Glomerular visceral epithelial cell (primary cell): ENCODE results near the gene ZNF609.
"Not testable (repeated sequence)": the region's sequence is repeated elsewhere in the genome, so short reads cannot be mapped to it uniquely, and the experiment has no call there.

Source experiments
- DNase-seq: peaks from one replicate; pipeline ENCODE4 v3.0.0-alpha.2; 2016; ENCODE audit errors: extremely low spot score

Gene ZNF609

DNA sequence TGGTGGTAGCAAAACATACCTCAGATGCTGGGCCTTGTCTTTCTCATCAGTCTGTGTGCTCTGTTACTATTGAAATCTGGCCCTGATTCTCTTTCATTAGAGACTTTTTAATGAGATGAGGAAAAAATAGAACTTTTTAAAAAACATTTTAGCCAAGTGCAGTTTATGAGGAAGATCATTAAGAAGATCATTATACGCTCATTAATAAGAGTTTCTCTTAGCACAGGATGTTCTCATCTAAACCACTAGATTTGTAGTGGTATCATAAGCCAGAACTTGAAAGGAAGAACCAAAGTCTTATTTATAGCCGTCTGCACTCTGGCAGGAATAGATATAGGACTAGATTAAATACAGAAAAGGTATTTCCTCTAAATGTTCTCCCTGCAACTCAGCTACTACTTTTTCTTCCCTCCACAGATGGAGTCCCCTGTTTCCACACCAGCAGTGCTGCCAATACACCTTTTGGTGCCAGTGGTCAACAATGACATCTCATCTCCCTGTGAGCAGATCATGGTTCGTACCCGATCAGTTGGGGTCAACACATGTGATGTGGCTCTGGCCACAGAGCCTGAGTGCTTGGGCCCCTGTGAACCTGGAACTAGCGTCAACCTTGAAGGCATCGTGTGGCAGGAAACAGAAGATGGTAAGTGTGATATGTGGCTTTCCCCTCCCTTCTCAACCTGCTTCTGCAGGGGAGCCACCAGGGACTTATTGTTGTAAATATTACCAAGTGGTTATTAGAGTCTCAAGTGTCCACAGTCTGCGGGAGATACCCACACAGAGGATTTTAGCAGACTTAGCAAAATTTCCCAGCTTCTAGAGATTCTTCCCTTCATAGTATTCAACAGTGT is 162.3 kb downstream of the ZNF609 start:
- no peak for DNase-seq

DNA sequence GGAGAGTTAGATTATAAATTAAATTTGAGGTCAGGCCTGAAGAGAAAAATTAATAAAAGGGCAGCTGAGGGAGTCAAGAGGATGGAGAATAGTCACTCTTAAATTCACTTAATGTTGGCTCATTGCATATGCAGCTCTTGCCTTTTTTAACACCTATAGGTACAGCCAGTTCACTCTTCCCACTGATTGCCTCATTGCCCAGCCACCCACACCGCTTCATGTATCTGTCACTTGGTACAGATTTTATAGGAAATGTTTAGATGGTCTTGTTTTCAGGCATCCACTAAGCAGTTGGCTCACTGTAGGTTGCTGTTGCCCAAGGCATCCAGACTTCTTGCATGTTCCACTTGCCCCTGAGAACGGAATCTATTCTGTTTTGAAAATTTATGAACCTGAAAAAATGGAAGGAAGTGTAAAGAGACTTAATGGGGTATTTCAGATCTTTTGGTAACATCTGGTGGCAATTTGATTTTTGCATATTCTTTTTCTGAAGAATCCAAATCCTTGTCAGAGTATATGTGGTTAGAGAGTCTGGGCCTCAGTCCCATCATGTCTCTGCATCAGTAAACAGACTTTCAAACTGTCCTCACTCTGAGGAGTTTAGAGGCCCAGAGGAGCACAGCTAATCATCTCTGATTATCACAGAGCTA is 163.1 kb downstream of the ZNF609 start:
- DNase-seq, result no peak

DNA sequence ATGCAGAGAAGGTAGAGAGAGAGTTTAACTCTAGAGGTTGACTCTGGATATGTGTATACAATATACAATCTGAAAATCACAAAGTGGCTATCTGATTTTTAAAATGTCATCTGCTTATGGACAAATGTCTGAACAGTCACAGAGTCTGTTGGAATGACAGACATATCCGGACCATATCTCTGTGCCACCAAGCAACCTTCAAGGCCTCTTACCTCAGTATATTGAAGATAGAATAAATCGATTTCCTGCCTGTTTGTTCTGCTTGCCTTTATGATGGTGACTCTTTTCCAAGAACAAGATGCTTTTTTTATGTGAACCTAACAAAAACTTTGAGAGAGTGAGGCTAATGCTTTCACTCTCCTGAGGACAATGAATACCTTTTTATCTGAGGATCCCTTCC is 163.9 kb downstream of the ZNF609 start:
- no peak for DNase-seq

DNA sequence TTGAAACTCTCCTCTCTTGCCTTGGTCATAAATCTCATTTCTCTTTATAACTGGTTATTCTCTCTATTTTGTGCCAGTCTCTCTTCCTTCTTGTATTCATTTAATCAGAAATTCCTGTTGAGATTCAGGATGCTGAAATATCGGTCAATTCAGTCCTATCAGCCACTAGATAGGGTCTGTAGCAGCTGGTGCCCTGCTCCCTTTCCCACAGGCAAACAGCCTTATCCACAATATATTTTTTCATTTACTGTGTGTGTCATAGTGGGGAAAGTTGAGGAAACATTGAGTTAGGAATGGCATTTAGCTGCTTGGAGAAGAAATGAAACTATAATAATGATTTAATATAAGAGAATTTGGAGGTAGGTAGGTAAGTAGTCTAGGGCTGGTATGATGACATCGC is 168.7 kb downstream of the ZNF609 start:
- no peak for DNase-seq

DNA sequence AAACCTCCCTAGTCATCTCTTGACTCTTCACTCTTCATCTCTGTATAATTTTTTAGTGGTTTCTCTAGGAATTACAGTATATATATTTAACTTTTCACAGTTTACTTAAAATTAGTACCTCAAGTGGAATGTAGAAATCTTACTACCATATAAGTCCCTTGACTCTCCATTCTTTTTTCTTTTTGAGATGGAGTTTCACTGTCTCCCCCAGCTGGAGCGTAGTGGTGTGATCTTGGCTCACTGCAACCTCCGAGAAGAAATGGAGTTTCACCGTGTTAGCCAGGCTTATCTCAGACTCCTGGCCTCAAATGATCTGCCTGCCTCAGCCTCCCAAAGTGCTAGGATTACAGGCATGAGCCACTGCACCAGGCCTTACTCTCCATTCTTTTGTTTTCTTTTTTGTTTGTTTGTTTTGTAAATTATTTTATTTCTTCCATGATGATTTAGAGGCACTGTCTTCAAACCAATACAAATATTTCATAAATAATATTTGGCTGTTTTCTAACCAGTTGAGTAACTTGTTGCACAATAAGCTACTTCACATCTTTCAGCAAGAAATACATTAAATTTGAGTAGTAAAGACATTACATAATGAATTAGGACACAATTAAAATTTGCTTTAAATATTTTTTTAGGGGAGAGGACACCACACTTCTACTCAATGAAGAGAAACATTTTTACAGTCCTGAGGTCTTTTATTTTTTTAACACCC is 170.2 kb downstream of the ZNF609 start:
- no peak for DNase-seq

DNA sequence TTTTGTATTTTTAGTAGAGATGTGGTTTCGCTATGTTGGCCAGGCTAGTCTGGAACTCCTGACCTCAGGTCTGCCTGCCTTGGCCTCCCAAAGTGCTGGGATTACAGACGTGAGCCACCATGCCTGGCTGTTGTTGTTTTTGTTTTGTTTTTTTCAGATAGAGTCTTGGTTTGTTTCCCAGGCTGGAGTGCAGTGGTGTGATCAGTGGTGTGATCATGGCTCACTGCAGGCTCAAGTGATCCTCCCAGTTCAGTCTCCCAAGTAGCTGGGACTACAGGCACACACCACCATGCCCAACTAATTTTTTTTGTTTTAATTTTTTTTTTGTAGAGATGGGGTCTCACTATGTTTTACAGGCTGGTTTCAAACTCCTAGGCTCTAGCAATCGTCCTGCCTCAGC is 172.3 kb downstream of the ZNF609 start:
- not testable (repeated sequence) for DNase-seq

DNA sequence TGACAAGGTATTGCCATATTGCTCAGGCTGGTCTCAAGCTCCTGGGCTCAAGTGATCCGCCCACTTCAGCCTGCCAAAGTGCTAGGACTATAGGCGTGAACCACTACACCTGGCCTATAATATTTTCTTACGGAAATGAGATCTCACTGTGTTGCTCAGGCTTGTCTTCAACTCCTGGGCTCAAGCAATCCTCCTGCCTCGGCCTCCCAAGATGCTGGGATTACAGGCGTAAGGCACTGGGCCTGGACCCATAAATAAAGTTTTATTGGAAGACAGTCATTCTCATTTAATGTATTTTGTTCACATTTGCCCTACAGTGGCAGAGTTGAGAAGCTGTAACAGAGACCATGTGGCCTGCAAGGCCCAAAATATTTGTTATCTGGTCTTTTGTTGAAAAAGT is 173.0 kb downstream of the ZNF609 start:
- DNase-seq, result no peak

DNA sequence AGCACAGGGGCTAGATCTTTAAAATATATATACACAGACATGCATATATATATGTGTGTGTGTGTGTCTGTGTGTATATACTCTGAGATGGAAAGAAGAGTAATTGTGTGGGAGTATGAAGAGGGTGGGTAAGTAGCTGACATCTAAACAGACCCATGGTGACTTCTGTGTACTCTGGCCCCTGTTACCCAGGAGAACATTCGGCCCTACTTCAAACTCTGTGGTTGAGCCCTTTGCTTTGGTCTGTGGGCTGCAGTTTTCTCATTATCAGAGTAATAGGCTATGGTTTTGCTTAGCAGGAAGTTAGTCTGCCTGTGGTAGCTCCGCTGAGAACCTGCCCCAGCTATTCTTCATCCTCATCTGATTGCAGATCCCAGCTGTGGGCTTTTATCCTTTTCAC is 173.6 kb downstream of the ZNF609 start:
- DNase-seq, result peak; percentile 73

DNA sequence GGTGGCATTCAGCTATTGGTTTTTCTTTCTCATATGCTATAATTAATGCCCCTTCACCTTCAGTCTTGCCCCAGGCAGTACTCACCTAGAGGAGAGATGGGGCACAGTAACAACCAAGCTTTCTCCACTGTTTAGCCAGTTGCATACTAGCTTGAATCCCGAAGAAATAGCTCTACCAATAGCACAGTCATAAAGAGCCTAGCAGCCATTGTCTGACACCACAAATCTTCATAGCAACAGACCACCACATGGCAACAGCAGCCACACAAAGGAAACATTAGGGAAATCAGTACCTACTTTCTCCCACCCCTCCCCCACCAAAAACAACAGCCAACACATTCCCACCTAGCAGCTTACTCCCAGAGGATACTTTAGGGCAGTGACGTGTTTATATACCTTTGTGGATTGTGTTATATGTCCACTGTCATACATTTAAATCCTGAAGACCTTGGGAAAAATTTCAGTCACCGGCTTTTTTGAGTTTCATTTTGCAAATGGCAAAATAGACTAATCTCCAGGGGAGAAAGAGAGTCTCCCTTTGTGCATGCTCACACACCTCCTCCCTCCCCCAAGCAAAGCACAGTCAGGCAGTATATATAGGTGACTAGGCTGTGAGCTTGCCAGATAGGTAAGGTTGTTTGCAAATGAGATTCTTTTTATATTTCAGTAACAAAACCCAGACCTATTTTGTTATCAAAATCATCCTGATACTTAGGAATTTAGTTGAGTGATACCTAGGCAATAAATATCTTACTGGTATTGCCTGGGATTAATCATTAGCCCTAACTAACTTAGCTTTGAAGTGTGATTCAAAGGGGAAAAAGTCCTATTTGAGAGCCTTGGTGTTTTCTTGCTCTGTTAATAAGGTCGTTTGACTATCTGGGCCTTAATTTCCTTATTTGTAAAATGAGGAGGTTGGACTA is 174.5 kb downstream of the ZNF609 start:
- DNase-seq, result peak; percentile 85

DNA sequence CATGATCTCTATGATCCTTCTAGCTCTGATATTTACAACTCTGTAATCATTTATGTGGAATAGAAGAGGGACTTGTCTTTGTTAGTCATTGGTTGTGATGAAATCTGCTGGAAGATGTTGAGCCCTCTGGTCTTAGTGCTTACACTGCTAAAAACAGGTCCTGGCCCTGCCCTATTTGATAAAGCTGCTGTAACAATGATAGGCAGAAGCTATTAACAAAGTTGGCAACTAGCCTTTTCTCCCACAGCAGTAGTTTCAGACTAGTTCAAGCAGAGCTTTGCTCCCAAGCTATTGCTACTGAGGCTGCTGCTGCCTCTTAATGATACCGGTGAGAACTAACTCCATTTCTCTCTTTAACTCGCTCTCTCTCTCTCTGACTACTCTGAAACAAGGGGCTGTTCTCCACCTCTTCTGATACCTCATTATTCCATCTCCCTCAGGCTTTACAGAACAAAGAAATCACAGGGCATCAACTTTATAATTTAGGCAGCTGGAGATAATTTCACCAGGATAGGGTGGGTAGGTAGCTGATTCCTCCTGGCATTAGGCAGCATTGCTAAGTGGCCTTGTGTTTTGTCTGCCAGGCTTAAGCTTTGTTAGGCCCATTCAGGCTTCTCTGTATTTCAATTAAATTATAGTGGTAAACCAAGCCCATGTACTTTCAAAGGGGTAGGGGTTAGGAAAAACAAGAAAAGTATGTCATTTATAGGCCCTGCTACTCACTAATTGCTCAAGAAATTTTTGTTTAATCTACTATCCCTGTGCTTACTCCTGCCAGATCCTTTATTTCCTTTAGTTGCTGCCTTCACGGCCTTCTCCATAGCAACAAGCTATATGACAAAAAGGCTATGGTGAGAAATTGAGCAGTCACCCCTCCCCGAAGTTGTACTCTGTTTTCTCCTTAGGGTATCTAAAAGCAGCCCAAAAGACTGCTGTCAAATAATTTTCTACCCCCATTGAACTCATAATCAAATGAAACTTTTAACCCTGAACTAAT is 175.4 kb downstream of the ZNF609 start:
- peak; percentile 61 for DNase-seq

DNA sequence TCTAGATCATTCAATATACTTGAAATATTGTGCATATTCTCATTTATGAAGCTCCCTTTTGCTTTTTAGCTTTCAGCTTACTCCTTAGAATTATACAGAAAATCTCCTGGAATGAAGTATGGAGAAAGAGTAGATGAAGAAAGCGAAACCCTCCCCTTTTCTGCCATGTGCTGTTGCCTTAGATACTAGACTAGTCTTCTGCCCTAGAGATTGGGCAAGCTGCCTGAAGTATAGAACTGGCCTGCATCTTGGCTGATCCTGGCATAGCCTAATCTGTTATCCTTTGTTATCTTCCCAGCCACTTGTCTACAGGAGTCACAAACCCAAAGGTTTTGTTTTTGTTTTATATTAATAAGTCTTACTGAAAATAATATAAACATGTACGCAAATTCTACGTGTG is 176.2 kb downstream of the ZNF609 start:
- no peak for DNase-seq

DNA sequence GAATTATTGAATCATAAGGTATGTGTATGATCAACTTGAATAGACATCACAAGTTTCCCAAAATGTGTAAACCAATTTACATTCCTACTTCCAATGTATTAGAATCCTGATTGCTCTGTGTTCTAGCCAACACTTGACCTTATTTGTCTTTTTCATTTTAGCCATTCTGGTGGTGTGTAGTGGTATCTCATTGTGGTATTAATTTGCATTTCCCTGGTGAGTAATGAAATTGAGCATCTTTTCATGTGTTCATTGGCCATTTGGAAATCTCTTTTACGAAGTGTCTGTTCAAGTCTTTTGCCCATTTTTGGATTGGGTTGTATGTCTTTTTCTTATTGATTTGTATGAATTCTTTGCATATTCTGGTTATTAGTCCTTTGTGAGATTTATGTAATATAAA is 177.0 kb downstream of the ZNF609 start:
- no peak for DNase-seq

DNA sequence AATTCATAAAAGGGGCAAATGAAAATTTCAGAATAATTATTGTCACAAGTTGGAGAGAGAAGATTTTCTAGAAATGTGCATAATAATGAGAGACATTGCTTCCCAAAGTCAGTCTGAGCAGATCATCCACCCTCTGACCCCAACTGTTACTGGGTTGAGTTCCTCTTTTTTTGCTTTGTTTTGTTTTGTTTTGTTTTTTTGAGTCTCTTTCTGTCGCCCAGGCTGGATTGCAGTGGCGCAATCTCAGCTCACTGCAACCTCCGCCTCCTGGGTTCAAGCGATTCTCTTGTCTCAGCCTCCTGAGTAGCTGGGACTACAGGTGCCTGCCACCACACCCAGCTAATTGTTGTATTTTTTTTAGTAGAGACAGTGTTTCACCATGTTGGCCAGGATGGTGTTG is 179.4 kb downstream of the ZNF609 start:
- not testable (repeated sequence) for DNase-seq

DNA sequence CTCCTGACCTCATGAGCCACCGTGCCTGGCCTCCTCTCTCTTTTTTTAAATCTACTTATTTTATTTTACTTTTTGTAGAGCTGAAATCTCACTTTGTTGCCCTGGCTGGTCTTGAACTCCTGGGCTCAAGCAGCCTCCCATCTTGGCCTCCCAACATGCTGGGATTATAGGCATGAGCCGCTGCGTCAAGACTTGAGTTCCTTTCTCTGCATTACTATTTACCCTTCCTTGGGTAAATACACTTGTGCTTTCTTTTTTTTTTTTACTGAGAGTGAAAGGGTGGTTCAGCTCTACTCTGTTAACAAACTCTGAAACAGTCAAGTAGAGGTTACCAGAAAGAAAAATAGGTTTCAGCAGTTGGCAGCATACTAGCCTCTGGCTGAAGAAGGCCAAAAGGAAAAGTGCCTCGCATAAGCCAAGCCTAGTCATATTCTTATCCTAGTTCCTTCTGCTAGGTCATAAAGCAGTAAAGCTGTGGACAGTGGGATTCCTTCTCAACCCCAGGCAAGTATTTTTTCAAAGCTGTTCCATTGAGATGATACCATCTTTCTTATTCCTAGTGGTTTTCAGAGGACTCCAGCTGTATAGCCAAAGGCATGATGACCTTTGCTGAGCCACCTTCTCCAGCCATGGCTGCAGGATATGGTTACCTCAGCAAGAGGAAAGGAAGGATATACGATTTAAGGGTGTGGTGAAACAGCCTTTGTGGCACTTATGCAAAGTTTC is 179.9 kb downstream of the ZNF609 start:
- no peak for DNase-seq

DNA sequence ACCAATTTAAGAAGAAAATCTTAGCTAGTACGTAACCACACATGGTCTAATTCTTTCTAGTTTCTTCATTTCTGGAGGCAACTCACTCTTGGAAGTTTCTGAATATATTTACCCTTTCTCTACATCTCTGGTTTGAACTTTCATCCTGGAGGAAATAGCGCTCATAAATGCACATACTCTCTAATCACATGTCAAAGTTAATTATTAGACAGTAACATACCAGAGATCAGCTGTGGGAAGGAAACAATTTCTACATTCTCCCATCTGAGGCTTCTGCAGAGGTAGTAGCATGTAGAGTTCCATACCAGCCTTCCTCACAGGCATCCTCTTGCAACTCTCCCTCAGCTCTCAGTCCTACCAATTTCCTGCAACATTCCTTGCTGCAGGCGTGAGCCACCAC is 182.5 kb downstream of the ZNF609 start:
- DNase-seq, result peak; percentile 57

DNA sequence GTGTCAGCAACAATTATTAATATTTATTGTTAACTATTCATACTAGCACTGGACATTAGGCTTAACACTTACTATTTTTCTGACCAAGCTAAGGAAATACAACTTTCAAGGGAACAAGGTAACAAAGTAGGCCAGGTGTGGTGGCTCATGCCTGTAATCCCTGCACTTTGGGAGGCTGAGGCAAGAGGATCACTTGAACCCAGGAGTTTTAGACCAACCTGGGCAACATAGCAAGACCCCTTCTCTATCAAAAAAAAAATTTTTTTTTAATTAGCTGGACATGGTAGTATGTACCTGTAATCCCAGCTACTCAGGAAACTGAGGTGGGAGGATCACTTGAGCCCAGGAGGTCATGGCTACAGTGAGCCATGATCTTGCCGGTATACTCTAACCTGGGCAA is 183.3 kb downstream of the ZNF609 start:
- no peak for DNase-seq

DNA sequence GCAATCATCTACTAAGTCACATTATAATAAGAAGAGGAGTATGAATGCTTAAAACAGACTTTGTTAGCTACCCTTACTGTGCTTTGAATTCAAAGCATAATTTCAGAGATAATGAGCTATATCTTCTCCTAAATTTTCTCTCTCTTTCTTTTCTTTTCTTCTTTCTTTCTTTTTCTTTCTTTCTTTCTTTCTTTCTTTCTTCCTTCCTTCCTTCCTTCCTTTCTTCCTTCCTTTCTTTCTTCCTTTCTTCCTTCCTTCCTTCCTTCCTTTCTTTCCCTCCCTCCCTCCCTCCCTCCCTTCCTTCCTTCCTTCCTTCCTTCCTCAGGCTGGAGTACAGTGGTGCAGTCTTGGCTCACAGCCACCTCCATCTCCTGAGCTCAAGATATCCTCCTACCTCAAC is 184.4 kb downstream of the ZNF609 start:
- DNase-seq, result not testable (repeated sequence)

DNA sequence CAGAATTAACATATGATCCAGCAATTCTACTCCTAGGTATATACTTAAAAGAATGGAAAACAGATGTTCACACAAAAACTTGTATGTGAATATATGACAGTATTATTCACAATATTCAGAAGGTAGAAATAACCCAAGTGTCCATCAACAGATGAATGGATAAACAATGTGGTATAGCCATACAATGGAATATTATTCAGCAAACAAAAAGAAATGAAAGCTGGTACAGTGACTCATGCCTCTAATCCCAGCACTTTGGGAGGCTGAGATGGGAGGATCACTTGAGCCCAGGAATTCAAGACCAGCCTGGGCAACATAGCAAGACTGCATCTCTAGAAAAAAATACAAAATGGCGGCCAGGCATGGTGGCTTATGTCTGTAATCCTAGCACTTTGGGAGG is 185.6 kb downstream of the ZNF609 start:
- no peak for DNase-seq

DNA sequence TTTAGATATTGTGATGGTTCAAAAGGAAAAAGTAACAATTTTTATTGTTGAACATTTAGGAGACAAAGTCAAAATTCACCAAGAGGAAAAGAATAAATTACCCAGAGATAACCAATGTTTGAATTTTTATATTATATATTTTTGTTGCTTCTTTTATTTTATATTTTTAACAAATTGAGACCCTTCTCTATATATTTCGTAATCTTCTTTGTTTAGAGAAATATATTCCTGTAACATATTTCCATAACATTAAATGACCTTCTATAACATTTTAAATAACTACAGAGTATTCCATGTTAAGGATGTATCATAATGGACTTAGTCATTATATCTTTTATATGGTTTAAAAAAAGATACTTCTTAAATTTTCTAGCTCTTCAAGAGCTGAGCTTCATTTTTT is 187.0 kb downstream of the ZNF609 start:
- no peak for DNase-seq

DNA sequence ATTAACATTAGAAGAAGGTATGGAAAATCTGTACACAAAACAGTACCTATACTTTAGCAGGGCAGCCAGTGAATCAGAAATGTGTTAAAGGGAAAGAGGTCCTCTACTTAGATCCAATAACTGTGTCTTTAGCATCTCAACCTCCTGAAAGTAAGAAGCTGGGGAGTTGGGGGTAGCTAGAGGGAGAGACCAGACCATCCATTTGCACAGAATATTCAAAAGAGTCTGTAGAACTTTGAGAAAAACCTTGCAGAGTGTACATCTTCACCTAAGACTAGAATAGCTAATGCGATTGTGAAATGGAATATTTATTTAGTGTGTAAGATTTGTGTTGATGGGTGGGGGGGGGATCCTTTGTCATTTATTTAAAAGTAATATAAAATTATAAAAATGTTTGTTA is 190.2 kb downstream of the ZNF609 start:
- no peak for DNase-seq
